GM18873 (cell line): ENCODE results near the gene CAMTA1.
"Not testable (repeated sequence)": the region's sequence is repeated elsewhere in the genome, so short reads cannot be mapped to it uniquely, and the experiment has no call there.

Source experiments
- ATAC-seq: cut with Tn5 transposase; IDR thresholded peaks from one replicate; pipeline ENCODE4 v1.9.1; 2021; ENCODE audit warnings: mild to moderate bottlenecking, moderate library complexity, moderate number of reproducible peaks; ENCODE audit not compliant: unreplicated experiment, low FRiP score

Gene CAMTA1

DNA sequence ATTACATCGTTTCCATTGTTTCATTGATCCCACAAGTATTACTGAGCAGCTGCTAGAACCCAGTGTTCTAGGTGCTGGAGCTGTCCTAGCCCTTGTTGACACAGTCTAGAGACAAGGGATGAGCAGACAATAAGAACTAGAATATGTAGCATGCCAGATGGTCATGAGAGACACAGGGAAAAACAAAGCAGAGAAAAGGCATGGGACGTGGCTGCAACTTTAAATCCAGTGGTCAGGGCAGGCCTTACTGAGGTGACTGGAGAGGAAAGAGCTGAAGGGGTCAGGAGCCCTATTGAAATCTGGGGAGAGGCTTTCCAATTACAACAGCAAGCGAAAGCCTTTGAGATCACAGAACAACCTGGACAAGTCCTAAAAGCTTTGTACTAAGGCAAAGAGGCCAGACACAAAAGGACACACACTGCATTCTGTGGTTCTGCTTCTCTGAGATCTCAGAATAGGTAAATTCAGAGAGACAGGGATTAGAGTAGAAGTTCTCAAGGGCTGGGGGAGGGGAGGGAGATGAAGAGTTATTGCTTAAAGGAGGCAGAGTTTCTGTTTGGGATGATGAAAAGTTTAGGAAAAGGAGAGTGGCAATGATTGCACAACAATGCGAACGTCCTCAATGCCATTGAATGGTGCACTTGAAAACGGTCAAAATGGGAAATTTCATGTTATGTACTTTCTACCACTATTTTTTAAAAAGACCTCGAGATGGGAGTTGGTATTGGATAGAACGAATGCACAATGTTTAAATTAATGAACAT lies 518.5 kb downstream of the CAMTA1 start:
- ATAC-seq: no peak

DNA sequence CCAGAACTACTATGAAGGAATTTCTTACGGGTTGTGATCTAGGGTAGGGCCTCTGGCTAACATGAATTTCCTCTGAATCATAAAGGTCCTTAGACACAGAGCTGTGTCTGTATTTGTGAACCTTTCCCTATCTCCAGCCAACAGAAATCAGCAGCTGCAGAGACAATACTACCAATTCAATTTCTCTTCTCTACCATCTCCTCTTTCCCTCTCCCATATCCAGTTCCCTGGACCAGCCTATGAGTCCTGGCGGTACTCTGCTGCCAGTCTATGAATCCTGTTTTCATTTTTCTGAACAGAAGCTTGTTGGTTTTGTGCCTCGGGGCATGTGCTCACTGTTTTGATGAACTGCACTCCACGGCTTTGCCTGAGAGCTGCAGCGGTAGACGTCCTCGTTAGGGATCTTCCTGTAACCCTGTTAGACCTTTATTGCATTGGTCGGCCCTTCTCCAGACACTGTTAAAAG lies 527.9 kb downstream of the CAMTA1 start:
- ATAC-seq: no peak

DNA sequence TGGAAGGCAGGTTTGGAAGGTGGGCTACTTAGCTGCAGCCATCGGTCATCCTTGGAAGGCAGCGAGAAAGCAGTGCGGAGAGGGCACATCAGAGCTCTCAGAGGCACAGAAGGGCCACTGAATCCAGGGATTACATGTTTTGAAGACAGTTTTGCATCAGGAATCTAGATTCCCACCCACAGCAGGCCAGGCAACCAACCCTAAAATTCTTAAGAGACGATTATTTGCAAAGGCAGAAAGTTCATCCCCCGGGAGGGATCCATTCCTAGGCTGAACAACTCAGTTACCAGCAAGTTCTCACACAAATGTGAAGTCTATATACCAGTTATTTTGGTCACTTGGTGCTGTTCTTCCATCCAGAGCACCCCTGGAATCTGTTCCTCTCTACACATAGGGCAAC lies 528.6 kb downstream of the CAMTA1 start:
- no peak for ATAC-seq

DNA sequence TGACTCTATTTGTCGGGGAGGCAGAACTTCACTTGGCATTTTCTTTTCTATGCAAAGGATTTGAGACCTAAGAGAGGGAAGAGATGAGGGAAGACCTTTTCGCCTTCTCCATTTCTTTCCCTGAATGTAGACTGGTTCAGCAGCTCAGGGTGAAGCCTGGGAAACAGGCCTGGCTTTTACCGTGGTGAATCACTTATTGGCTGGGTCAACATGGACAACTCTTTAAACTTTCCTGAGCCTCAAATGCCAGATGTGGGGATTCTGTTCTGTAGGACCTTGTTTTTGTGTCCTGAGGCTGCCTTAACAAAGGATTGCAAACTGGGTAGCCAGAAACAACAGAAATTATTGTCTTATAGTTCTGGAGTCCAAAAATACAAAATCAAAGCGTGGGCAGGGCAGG lies 530.1 kb downstream of the CAMTA1 start:
- no peak for ATAC-seq

DNA sequence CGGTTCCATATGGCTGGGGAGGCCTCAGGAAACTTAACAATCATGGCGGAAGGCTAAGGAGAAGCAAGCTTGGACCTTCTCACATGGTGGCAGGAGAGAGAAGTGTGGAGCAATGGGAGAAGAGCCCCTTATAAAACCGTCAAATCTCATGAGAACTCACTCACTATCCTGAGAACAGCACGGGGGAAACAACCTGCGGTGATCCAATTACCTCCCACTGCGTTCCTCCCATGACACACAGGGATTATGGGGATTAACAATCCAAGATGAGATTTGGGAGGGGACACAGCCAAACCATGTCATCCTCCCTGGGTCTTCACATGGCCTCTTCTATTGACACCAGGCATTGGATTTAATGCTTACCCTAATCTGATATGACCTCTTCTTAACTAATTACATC lies 530.7 kb downstream of the CAMTA1 start:
- no peak for ATAC-seq

DNA sequence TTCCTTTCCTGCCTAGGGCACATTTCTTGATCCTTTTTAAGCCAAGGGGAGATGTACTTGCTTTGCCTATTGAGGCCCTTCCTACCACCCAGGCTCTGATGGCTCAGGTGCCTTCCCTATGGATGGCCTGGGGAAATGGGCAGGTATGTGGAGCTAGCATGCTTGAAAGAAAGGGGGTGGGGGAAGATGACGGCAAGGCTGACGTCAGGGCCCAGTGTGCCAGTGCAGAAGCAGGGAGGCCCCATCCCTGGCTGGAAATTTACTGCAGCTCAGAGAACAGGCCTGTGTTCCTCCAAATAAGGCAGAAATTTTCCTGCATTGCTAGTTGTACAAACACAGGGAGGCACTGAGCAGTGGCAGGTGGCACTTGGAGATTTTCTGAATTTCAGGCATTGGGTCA lies 532.6 kb downstream of the CAMTA1 start:
- ATAC-seq: no peak

DNA sequence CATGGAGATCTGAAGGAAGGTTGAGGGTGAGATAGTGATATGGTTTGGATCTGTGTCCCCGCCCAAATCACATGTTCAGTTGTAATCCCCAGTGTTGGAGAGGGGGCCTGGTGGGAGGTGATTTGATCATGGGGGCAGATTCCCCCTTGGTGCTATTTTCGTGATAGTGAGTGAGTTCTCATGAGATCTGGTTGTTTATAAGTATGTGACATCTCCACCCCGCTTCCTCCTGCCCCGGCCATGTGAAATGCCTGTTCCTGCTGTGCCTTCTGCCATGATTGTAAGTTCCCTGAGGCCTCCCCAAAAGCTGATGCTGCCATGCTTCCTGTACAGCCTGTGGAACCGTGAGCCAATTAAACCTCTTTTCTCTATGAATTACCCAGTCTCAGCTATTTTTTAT lies 533.9 kb downstream of the CAMTA1 start:
- no peak for ATAC-seq

DNA sequence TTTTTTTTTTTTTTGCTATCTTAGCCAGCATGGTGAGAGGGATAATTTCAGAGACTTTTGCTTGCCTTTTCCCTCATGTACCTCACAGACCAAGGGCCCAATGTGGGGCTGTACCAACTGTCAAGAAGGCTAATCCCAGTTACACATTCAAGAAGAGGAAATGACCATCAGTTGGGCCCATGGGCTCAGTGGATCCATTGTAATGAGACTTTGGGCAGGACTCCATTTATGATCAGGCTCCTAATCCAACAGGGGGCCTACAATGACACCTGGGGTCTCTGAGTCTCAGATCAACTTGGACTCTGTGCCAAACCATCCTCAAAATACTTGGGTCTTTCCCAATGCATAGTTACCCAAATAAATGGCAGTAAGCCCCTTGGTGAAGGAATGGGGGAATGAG lies 535.4 kb downstream of the CAMTA1 start:
- no peak for ATAC-seq

DNA sequence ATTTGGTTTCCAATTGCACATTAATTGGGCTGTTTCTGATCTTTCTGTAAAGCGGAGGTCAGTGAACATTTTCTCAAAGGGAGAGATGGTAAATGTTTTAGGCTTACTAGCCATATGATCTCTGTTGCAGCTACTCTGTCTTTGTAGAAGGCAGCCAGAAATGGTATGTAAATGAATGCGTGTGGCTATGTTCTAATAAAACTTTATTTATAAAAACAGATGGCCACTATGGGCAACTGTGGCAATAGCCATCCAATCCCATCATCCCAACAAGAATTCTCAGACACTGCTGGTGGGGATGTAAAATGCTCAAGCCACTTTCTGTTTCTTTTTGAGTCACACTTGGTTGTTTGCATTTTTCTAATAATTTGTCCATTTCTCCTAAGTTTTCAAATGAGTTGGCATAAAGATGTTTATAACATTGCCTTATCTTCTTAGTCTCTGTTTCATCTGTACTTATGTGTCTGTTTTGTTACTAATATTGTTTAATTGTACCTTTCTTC lies 537.1 kb downstream of the CAMTA1 start:
- no peak for ATAC-seq

DNA sequence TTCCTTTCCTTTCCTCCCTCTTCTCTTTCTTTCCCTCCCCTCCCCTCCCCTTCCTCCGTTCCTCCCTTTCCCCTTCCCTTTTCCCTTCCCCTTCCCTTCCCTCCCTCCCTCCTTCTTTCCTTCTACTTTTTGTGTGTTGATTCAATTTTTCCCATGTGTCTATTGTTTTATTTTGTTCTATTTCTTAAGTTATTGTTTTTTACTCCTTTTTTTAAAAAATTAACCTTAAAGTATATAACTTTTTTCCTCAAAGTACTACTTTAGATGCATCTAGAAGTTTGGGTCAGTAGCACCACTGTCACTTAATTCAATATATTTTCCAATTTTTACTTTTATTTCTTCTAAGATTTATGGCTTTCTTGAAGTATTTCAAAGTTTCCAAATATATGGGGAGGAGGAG lies 537.7 kb downstream of the CAMTA1 start:
- no peak for ATAC-seq

DNA sequence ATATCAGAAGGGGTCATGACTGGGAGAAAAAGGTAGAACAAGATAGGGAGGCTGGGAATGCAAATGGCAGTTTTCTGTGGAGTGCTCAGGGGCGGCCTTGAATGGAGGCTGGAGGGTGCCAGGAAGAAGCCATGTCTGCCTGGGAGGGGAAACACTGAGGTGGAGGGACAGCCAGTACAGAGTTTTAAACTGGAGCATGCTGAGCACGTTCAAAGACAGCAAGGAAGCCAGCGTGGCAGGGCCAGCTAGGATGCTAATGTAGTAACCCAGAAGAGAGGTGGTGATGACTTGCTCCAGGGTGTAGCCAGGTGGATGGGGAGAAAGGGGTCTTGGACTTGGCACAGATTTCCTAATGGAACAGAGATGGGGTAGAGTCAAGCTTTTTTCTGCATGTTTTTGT lies 540.0 kb downstream of the CAMTA1 start:
- ATAC-seq: no peak

DNA sequence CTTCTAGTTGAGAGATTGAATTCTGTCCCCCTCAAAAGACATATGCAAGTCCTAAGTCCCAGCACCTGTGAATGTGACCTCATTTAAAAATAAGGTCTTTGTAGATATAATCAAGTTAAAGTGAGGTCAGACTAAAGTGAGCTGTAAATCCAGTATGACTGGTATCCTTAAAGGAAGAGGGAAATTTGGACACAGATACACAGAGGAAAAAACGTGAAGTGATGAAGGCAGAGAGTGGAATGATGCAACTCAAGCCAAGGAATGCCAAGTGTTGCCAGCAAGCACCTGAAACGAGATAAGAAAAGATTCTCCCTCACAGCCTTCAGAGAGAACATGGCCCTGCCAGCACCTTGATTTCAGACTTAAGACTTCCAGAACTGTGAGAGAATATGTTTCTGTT lies 541.1 kb downstream of the CAMTA1 start:
- ATAC-seq: no peak

DNA sequence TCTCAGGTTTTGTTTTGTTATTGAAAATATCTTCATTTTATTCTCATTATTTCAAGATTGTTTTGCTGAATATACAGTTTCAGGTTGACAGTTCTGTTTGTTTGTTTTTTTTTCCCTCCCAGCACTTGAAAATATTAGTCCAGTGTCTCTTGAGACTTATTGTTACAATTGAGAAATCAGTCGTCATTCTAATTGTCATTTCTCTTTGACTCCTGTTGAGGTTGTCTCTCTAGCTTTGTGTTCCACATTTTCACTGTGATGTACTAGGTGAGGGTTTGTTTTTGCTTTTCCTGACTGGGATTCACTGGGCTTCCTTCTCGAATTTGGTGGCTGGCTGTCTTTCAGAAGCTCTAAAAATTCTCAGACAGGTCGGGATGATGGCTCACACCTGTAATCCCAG lies 542.6 kb downstream of the CAMTA1 start:
- ATAC-seq: no peak

DNA sequence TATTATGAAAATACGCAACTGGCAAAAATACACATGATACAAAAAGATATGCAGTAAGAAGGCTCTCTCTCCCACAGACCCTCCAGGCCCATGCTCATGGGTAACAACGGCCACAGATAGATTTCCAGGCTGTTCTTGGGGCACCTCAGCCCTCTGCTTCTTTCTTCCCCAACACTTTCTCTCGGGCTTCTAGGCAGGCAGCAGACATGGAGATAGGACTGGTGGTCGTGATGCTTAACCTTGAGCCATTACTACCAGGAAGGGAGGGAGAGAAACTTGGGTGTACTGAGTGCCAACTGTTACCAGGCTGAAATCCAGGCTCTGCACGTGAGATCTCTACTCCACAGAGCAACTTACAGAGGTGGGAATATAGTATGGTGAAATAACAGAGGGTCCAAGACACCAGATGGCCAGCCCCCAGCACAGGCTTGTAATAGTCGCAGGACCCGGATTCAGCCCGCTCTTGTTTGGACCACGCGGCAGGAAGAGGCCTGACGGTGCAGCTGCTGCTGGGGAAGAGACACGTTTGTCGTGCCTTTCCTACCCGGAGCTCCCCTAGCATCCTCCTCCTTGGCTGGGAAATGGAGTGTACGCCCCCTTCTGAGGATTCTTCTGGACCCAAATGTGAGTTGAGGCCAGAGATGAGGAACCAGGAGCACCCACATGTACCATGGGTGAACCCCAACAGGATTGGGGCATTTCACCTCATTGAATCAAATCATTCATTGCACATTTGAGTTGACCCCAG lies 544.8 kb downstream of the CAMTA1 start:
- no peak for ATAC-seq

DNA sequence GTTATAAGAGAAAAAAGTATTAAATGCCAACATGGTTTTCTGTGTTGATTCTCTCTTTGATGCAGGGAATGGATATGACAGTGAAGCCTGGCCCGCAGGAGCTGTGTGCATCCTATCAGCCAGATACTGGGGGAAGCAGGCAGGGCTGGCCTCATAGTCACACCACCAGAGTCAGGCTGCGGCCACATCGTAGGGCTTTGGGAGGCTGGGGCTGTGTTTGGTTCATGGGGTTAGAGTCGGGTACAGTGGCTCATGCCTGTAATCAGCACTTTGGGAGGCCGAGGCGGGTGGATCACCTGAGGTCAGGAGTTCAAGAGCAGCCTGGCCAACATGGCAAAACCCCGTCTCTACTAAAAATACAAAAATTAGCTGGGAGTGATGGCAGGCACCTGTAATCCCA lies 545.5 kb downstream of the CAMTA1 start:
- not testable (repeated sequence) for ATAC-seq

DNA sequence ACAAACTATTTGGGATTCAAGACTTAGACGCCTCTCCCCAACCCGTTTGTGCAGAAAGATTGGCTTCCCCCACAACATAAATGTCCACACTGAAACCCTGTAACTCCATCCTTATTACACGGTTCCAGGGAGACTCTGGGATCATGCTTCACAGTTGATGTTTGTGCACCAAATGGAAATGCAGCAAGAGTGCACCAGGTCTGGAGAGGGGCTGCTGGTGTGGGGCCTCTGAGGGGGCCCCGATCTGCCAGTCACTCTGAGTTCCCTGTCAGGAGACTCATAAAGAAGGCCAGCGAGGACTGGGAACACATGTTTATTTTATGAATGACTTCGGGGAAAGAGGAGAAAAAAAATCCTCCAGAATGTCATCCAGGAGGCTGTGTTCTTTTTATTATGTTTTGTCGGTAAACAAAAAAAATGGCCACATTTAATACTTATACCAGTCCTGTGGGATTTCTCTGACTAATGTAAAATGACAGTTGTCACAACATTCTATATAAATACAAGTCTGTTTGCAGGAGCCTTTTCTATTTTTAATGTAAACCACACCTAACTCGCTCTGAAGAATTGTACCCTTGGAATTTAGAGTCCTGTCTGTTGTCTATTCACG lies 546.8 kb downstream of the CAMTA1 start:
- ATAC-seq: no peak

DNA sequence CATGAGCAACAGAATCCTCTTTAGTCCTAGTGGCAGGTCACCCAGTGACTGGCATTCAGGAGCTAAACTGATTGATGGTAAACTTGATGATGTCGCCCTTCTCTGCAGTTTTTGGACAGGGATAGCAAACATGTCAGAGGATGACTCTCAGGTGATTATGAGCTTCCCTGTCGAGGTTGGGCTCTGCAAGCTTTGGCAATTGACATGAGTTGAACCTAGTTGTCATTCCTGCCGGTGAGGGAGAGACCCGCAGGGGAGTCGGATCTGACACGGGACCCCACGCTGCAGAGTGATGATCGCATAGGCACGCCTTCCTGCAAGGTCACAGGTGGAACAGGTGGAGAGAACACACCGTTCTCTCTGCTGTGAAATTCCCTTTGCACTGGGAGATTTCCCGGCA lies 547.8 kb downstream of the CAMTA1 start:
- ATAC-seq: no peak

DNA sequence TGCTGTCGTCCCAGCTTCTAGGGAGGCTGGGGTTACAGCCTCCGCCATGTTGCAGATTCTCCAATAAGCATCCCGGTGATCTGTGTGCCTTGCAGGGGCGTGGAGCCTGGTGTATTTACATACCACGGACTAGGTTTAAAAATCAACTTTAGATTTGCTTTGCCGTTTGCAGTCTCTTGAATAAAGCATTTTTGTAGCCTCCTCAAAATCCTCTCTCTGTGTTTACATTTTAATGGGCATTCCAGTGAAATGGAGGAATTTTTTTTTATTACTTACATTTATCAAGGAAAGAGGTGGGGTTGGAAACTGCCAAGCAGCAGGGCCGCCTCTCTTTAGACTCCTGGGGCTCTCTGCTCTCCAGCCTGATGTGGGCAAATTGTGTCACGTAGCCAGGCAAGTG lies 548.4 kb downstream of the CAMTA1 start:
- ATAC-seq: no peak

DNA sequence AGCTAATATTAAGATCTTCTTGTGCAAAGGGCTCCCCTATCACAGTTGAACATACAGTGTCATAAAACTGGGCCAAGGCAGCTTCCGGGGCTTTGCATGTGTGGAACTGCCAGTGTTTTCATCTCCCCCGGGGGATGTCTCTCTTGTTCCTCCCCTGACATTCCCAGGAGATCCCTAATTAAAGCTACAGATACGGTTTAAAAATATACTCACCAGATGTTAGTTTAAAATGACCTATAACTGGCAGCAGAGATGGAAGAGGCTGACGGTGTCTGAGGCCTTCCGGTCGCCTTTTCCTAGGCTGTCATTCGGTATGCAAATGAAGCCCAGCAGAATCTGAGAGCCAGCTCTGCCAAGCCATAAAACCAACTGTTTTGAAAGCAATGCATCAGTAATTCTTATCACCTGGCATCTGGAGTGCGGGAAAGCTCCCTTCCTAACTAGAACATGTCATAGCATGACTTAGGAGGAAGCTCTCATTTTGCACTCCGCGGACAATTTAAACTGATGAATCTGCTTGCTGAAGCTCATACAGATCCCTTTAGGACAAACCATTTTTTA lies 549.3 kb downstream of the CAMTA1 start:
- no peak for ATAC-seq

DNA sequence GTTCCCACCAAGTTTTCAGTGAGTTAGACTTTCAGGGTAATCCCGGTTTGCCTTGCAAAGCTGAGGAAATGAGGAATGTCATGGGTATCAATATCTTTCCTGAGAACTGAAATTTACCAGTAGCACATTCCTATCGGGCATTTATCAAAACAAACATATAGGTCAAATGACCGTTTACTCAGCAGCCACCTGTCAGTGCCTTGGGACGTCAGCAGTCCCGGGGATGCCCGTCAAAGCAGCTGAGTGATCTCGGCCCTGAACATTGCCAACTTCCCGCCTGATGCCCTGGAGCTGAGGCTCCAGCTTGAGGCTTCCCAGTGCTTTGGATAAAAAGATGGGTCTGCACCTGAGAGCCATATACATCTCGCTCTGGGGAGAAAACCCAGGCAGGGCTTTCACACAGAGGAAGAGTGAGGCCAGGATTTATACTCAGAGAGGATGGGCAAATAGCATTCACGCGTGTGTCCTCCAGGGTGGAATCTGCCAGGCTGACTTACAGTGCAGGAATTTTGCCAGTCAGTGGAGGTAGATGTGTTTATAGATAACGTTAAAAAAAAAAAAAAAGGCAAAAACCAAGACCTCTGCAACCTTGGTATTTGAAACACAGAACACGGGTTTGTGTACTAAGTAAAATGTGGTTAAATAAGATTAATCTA lies 550.1 kb downstream of the CAMTA1 start:
- no peak for ATAC-seq

DNA sequence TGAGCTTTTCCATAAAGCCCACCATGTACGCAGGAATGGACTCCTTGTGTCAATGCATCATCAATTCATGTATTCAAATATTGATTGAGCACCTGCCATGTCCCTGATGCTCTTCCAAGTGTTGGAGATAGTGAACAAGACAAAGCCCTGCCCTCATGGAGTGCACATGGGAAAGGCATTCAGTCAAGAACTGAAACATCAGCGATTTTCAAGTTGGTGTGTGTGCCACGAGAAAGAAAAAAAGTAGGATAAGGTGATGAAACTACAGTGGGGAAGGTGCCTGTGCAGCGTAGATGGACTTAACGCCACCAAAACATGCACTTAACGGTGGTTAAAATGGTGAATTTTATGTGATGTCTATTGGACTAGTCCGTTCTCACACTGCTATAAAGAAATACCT lies 553.2 kb downstream of the CAMTA1 start:
- no peak for ATAC-seq
